Erythroblast (primary cell): Measurements from ENCODE around the gene ASIC5.

Source experiments
- GATA1 ChIP-seq: IDR thresholded peaks from 2 replicates; pipeline ENCODE4 v1.6.1; 2011; ENCODE audit warnings: low read depth, mild to moderate bottlenecking, control low read depth, low read length, moderate library complexity
- POLR2A ChIP-seq: IDR thresholded peaks from 2 replicates; pipeline ENCODE4 v1.6.1; 2011; ENCODE audit warnings: mild to moderate bottlenecking, low read length

DNA sequence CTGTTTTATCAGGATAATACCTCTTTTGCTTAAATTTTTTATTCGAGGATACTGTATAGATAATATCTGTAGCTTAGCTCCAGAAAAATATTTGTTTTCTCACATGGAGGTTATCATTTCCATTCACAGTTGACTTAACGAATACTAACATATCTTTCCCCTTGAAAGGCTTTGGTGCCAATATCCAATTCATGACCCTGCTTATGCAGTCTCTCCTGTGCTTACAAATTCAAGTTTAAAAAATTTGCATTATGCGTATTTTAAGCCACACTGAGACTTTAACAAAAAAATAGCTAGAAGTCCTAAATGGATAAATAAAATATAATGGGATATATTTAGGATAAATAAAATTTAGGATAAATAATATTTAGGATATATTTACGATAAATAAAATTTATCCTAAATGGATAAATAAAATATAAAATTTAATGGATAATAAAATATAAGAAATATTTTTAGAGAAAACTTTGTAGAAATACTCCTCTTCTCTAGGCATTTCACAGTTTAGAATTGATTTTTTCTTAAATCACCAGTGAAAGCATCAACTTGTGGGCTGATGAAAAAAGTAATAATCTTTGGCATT is 84.7 kb downstream of the ASIC5 start:
- TF ChIP-seq POLR2A (no peak), GATA1 (no peak)
